Germinal center (tissue), 1 donor: ENCODE results near the gene RYR2.

Experiments used
- DNase-seq: peaks from one replicate; pipeline ENCODE4 v3.0.0; 2012; ENCODE audit warnings: mixed read lengths, low spot score

Gene RYR2

DNA sequence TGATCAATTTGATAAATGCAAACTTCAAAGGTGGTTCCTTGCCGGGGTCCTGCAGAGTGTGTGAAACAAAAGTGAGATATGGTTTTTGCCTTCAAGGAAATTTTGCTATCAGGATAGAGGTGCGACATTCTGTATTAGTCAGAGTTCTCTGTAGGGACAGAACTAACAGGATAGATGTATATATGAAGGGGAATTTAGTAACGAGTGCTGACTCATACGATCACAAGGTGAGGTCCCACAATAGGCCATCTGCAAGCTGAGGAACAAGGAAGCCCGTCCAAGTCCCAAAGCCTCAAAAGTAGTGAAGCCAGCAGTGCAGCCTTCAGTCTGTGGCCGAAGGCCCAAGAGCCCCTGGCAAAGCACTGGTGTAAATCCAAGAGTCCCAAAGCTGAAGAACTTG, 157.0 kb downstream of the RYR2 start:
- no peak for DNase-seq

DNA sequence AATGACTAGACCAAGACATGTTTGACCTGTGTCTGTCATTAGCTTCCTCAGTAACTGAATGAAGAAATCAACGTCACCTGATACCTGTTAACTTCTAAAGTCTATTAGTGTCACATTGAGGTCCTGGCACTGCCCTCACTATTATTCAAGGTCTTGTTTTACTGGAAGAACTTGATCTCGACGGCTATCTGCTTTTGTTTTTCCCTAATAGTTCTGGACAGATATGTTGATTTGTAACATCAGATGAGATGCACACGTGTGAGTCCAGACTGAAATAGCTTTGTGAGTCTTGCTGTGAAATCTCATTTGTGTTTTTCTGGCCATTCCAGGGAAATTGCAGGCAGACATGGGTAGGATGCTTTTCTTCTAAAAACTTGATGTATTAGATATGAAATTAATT, 159.2 kb downstream of the RYR2 start:
- DNase-seq, result no peak

GRCh38 chr1:237204841-237205240, 162.9 kb downstream of the RYR2 start:
- no peak for DNase-seq

DNA sequence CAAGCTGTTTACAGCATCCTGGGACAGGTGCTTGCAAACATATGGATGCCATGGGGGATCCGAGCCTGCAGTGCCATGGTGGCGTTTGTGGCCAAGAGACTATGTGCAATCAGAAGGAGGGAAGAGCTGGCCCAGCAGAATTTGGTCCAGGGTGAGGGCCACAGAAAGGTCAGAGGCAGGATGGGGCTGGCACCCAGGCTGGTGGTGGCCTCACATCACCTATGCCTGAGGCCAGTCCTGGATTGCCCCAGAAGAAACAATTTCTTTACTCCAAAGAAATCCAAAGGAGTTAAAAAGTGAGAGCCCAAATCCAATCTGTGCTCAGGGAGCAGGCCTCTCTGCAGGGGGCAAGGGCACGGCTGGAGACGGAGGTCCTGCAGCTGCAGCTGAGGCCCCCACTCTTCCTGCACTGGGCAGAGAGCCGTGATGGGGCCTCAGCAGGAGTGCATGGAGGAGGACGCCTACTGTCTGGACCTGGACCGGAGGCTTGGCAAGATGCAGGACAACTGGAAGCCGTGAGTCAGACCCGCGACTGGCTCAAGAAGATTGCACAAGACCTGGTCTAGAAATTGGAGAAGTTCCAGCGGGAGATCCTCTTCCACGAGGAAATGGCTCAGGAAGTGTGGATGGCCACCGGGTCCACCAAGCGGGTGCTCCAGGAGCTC, 163.5 kb downstream of the RYR2 start:
- no peak for DNase-seq

DNA sequence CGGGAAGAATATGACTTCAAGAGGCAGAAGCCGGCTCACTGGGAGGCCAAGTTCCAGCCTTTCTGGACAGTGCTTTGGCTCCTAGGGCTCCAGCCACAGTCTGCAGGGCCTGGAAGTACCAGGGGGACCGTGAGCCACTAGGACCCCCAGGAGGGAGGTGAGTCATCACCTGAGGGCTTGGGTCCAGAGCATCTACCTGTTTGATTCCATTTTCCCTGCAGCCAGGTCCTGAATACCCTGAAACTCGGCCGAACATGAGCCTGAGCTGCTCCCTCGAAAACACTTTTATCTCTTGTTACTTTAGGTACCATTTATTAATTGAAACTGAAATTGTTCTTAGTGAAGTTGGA, 164.1 kb downstream of the RYR2 start:
- no peak for DNase-seq

- no peak for DNase-seq
Observed at GRCh38 chr1:237211031-237211430, 169.0 kb downstream of the RYR2 start.

GRCh38 chr1:237211540-237211939, 169.6 kb downstream of the RYR2 start:
- DNase-seq, result no peak

DNA sequence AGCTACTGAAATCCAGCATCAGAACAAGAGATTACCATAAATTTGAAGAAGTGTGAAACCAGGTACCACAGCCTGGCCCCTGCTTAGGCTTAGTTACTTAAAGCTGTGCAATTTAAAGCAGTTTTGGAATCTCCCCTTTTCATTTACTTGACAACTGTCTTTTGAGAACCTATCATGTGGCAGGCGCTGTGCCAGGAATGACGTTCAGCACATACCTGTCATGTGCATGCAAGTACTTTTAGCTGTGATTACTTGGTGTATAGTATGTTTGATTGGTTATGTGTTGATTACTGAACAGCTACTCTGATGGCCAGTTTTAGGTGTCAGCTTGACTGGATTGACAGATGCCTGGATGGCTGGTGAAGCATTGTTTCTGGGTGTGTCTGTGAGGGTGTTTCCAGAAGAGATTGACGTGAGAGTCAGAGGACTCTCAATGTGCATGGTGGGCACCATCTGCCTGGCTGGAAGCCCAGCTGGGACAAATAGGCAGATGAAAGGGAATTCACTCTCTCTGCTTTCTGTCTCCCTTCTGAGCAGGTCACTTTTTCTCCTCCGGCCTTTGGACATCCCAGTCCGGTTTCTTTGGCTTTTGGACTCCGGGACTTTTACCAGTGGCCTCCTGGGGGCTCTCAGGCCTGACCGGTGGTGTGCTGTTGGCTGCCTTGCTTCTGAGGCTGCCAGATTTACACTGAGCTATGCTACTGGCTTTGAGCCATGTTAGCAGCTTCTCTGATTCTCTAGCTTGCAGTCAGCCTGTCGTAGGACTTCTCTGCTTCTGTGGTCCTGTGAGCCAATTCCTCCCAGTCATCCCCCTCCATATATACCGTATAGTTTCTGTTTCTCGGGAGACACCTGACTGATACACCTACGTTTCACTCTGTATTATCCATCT, 178.0 kb downstream of the RYR2 start:
- DNase-seq, result no peak

DNA sequence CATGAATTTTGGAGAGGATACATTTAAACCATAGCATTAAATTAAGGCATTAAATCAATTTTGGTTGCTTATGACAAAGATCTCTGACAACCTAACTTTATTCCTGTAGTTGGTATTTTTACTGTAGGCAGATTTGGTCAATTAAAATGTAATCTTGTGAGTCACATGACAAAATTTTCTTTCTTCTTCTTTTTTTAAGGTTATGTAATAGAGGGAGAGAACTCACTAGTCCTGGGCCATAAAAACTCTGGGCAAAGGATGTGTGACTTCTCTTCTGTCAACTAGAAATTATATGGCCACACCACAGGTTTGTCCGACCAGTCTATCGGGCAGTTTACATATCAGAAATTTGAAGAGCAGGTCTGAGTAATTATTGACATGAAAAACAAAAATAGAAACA, 181.4 kb downstream of the RYR2 start:
- DNase-seq, result no peak

GRCh38 chr1:237226177-237226944, 184.4 kb downstream of the RYR2 start:
- DNase-seq, result no peak

- DNase-seq, result no peak
Observed at GRCh38 chr1:237227476-237227875, 185.5 kb downstream of the RYR2 start.

DNA sequence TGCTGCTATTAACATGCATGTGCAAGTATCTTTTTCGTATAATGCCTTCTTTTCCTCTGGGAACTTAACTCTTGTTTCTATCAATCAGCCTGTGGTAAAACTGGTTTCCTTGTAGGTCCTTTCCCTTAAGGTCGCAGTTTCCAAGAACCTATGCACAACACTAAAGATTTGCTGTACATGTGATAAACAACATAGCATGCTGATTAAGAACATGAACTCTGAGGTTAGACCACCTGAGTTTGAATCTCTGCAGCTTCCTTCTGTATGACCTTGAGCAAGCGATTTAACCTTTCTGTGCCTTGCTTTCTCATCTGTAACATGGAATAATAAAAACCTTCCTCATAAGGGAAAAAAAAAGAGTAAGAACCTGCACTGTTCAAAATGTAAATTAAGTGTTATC, 186.4 kb downstream of the RYR2 start:
- no peak for DNase-seq

DNA sequence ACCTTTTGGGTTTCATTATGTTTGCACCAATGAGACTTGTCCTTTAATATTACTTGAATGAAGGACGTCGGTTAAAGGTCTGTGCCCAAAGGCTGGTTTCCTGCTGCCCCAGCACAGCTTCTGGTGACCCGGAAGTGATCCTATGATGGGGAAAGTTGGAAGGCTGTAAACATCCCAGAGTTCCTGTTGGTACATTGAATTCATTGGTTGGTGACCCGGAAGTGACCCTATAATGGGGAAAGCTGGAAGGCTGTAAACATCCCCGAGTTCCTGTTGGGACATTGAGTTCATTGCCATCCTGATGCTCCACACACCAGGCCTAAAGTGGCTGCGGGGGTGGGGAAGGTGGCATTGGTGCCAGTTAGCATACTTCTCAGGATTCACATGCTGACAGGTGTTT, 187.3 kb downstream of the RYR2 start:
- DNase-seq, result no peak

- DNase-seq, result no peak
Observed at GRCh38 chr1:237232501-237232900, 190.5 kb downstream of the RYR2 start.

DNA sequence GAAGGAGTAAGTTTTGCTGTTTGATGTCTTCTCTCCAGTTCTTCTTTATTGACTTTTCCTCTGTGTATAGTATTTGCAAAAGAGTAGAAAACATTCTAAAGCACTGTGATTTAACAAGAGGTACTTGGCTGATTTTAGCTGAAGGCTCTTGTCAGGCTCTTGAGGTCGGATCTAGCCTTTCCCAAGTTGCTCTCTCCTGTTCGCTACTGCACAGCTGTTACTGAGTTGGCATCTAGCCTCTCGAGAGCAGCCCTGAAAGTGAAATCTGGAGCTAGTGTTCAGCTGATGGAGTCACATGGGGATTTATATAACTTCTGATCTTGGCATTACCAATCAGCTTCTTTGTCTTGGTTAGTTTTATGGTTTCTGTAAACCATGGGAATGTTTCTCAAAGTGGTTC, 193.1 kb downstream of the RYR2 start:
- DNase-seq, result no peak

GRCh38 chr1:237237721-237238120, 195.7 kb downstream of the RYR2 start:
- no peak for DNase-seq

DNA sequence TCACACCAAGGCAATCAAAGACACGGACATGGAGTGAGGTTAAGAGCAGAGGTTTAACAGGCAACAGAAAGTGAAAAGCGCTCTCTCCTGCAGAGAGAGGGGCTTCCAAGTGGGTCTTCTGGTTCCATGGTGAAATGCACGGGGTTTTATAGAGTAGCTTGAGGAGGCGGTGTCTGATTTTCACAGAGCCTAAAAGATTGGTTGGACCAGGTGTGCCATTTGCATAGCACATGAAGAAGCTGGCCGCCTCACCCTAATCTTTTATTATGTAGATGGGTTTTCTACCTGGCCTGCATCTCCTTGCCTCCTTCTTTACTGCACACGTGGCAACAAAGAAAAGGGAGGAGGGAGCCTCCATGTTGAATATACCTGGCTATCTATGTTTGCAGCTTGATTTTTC, 197.3 kb downstream of the RYR2 start:
- DNase-seq, result no peak

DNA sequence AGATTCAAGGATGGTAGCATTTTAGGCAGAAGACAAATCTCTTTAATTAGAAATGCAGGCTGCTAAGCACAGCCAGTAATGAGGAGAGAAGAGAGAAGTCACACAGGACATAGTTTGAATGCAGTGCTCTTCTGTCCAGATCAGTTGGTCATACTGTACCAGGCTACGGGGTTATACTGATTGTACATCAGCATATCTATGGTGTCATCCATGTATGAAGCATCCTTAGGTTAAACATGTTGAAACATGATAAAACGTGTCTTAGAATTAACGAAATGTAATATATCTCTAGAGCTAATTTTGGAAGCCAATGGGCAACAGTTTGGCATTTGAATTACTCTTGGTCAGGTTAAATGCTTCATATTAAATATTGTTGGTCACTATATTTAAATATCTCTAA, 199.1 kb downstream of the RYR2 start:
- no peak for DNase-seq

DNA sequence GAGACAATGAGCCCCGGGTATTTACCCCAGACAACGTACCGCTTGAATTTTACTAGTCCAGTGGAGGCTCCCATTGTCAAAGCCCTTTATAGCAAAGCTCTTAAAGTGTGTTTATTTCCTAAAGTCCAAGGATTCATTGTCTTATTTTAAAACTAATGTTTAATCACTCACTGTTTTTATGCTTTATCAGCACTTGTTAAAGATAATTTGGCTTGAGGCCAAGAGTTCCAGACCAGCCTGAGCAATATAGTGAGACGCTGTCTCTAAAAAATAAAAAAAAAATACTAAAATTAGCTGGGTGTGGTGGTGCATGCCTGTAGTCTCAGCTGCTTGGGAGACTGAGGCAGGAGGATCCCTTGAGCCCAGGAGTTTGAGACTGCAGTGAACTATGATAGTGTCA, 202.8 kb downstream of the RYR2 start:
- DNase-seq, result no peak

GRCh38 chr1:237247442-237247841, 205.5 kb downstream of the RYR2 start:
- DNase-seq, result no peak

- no peak for DNase-seq
Observed at GRCh38 chr1:237249120-237249519, 207.1 kb downstream of the RYR2 start.

DNA sequence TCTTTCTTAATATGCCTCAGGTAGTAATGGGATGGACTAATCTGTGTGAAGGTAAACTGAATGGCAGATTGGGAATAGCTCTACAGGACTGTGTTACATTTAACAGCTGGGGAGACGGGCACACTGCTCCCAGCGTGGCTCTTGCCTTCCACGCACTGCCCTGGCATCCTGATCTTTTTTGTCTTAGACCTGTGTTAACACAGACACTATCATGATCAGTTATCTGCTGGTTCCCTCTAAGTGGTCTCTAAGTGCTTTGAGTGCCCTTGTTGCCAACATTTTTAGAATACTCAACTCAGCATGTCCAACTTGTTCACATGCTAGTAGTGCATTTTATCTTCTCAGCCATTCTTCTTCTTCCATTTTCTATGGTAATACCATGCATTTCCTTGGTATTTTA, 208.1 kb downstream of the RYR2 start:
- DNase-seq, result no peak

DNA sequence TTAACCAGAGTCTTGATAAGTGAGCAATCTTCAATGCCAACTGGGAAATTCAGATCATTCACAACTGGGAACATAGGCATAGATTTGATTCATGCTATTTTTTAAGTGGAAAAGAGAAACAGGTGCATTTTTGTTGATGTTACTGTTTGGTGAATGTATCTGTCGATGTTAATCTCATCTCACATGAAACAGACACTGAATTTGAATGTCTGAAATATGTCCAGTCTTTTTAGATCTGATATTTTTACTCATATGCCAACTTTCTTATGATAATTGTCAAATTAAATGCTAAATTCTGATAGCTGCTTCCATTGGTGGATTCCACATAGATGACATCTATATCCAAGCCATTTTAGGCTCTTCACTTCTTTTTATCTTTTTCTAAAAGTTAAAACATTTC, 213.1 kb downstream of the RYR2 start:
- no peak for DNase-seq
